Body of pancreas (tissue), 4 donors: ENCODE data around the gene ADAMTS17.

Experiments used
- CTCF ChIP-seq, 7 experiments: fragments of 450-650 bp in 4 of 7; fragments of 200-600 bp in 3 of 7; sonication (generic) in 3 of 7; IDR thresholded peaks; one replicate each; pipeline ENCODE4 v1.5.1; 2016 to 2019; ENCODE audit warnings: antibody characterized with exemption in 7 of 7
- POLR2A ChIP-seq, 3 donors: fragments of 450-650 bp; IDR thresholded peaks; one replicate each; pipeline ENCODE4 v1.6.1; 2016; ENCODE audit warnings: antibody characterized with exemption in 3 of 3, mild to moderate bottlenecking in 2 of 3

GRCh38 chr15:100116416-100117190 is 225.2 kb downstream of the ADAMTS17 start:
- TF ChIP-seq POLR2A (IDR thresholded peaks at IDR 0.05), result no peak
- TF ChIP-seq CTCF (IDR thresholded peaks at IDR 0.05), result no peak
